ENCODE data around the gene CCR7. TPM values are rescaled to one million over a fixed set of nuclear protein-coding genes. Genes with fewer than 3 reads are reported as not detected.

Gene CCR7
- total and polyA plus RNA-seq, 2 of the 8 experiments (the other 6 are each of a cell fraction or from before 2014, with no cell fraction given) = 0.12 to 0.17 TPM

GRCh38 chr17:40605306-40605705, 40.0 kb upstream of the CCR7 start:
- Histone ChIP-seq H3K36me3 (ENCODE audit: control insufficient read depth in 2 of 4, insufficient read depth in 4 of 4, low read length in 3 of 4) (no peaks in the 10 kb centered on the region), H3K4me3 (ENCODE audit: extremely low read depth in 1 of 4, insufficient read depth in 2 of 4, low read depth in 3 of 4, low read length in 4 of 4) (no peak overlapping the region), H3K4me1 (replicated peaks in 1 of 4; ENCODE audit: control insufficient read depth in 3 of 4, insufficient read depth in 4 of 4, low read length in 3 of 4) (peaks cover 2 to 6% (median 4%) of the 10 kb centered on the region in 4 experiments), H3K79me2 (ENCODE audit: control insufficient read depth in 1 of 2, insufficient read depth in 2 of 2, low read length in 2 of 2) (no peaks in the 10 kb centered on the region), H3K27me3 (replicated peaks in 1 of 4; ENCODE audit: control insufficient read depth in 3 of 4, extremely low read depth in 1 of 4, insufficient read depth in 3 of 4, low read length in 3 of 4) (no peaks in the 10 kb centered on the region; a peak in 1 of 7 replicates), H3K4me2 (ENCODE audit: insufficient read depth in 1 of 2, low read depth in 2 of 2, low read length in 2 of 2) (no peak overlapping the region), H3K27ac (ENCODE audit: low read depth, low read length) (no peak overlapping the region), H3K4ac (replicated peaks; ENCODE audit: insufficient read length, low read depth, low read length) (no peak overlapping the region), H2BK15ac (ENCODE audit: low read length) (no peak overlapping the region), H2BK5ac (ENCODE audit: low read depth, low read length) (no peak overlapping the region), H2BK20ac (ENCODE audit: low read length) (no peak overlapping the region), H3K79me1 (ENCODE audit: low read depth, low read length) (no peaks in the 10 kb centered on the region), H4K8ac (ENCODE audit: extremely low read depth, insufficient read depth, low read length) (no peak overlapping the region), H2AFZ (ENCODE audit: low read length) (no peak overlapping the region), H4K20me1 (replicated peaks in 1 of 2; ENCODE audit: control insufficient read depth in 1 of 2, insufficient read depth in 2 of 2, low read length in 2 of 2) (no peaks in the 10 kb centered on the region), H4K5ac (ENCODE audit: insufficient read length, low read depth, low read length) (no peak overlapping the region), H2AK5ac (ENCODE audit: low read depth, low read length) (no peak overlapping the region), H3K56ac (replicated peaks; ENCODE audit: insufficient read length, low read depth, low read length) (no peak overlapping the region), H3K9ac (replicated peaks in 1 of 4; ENCODE audit: extremely low read depth in 1 of 4, low read depth in 3 of 4, low read length in 3 of 4) (no peak overlapping the region), H3K23me2 (ENCODE audit: low read depth, low read length) (no peaks in the 10 kb centered on the region), H3K9me3 (ENCODE audit: insufficient read depth in 2 of 2, low read depth in 1 of 2, low read length in 1 of 2) (no peaks in the 10 kb centered on the region), H4K91ac (replicated peaks; ENCODE audit: insufficient read length, low read length) (no peak overlapping the region), H3K14ac (ENCODE audit: insufficient read length) (no peak overlapping the region), H3K18ac (ENCODE audit: extremely low read depth, low read length) (no peak overlapping the region), H3K23ac (ENCODE audit: insufficient read length) (no peak overlapping the region), H2BK120ac (replicated peaks; ENCODE audit: low read depth, low read length) (no peak overlapping the region), H2BK12ac (ENCODE audit: low read depth, low read length) (no peak overlapping the region)
- WGBS, 2 experiments (ENCODE audit: extremely low coverage in 1 of 2, insufficient coverage in 1 of 2, insufficient read length in 1 of 2, insufficient replicate concordance in 2 of 2, low coverage in 1 of 2, low lambda C conversion rate in 2 of 2, missing lambda C conversion rate in 1 of 2) = 88% methylated on average over 6 of the region's 6 CpGs; no CpG with 5 or more reads in 1 of the 2 experiments
- POLR2A ChIA-PET (ENCODE audit: partially characterized antibody) = no interaction called here
- CTCF ChIA-PET (ENCODE audit: partially characterized antibody) = interaction anchor here (5.9 kb wide), 1 partner anchor 11 kb away, joined by 32 read pairs; no protein-coding TSS in a partner anchor
- no peak for FAIRE-seq
- TF ChIP-seq ASH2L (IDR thresholded peaks at IDR 0.05; ENCODE audit: low read length) (no peak), BACH1 (IDR thresholded peaks at IDR 0.05; ENCODE audit: low read length) (no peak), SP4 (IDR thresholded peaks at IDR 0.05; ENCODE audit: low read length) (no peak), GABPA (IDR thresholded peaks at IDR 0.05; ENCODE audit: borderline replicate concordance, insufficient read depth, low read length) (no peak)
- DNase-seq (ENCODE audit: low read depth in 1 of 2, low spot score in 2 of 2) = no peak
